DOHH2 (cell line): Measurements from ENCODE around the gene SCAMP1.

Experiments
- H3F3A ChIP-seq: fragments of 200-600 bp; sonication (generic), shearing (Covaris generic); 2 replicates; pipeline ENCODE4 v1.6.0; 2016; ENCODE audit warnings: antibody characterized with exemption, mild to moderate bottlenecking; ENCODE audit not compliant: control insufficient read depth, insufficient read depth
- H3K27ac ChIP-seq: fragments of 200-600 bp; sonication (generic); 2 replicates; pipeline ENCODE4 v1.5.1; 2014; ENCODE audit warnings: low read depth, mild to moderate bottlenecking, low read length, moderate library complexity
- H3K27me3 ChIP-seq: fragments of 200-600 bp; sonication (generic); 2 replicates; pipeline ENCODE4 v1.6.1; 2014; ENCODE audit warnings: mild to moderate bottlenecking, low read length, mixed read lengths; ENCODE audit not compliant: control insufficient read depth
- H3K36me3 ChIP-seq: fragments of 200-600 bp; sonication (generic); 2 replicates; pipeline ENCODE4 v1.6.1; 2014; ENCODE audit warnings: mild to moderate bottlenecking, low read length, moderate library complexity, mixed read lengths; ENCODE audit not compliant: control insufficient read depth
- H3K4me1 ChIP-seq: fragments of 200-600 bp; sonication (generic); 2 replicates; pipeline ENCODE4 v1.6.1; 2014; ENCODE audit warnings: mild to moderate bottlenecking, low read length, mixed read lengths; ENCODE audit not compliant: control insufficient read depth
- H3K4me2 ChIP-seq: fragments of 200-600 bp; sonication (generic); 2 replicates; pipeline ENCODE4 v1.6.0; 2014; ENCODE audit warnings: mild to moderate bottlenecking, low read length, moderate library complexity
- H3K4me3 ChIP-seq: fragments of 200-600 bp; sonication (generic); 2 replicates; pipeline ENCODE4 v1.5.1; 2014; ENCODE audit warnings: mild to moderate bottlenecking, low read length, mixed read lengths
- H3K79me2 ChIP-seq: fragments of 200-600 bp; sonication (generic); 2 replicates; pipeline ENCODE4 v1.6.1; 2014; ENCODE audit warnings: mild to moderate bottlenecking, low read length, mixed read lengths; ENCODE audit not compliant: control insufficient read depth
- H3K9me2 ChIP-seq: fragments of 200-600 bp; sonication (generic); replicated peaks from 2 replicates; pipeline ENCODE4 v1.6.1; 2014; ENCODE audit warnings: mild to moderate bottlenecking, low read length, mixed read lengths; ENCODE audit not compliant: control insufficient read depth
- H3K9me3 ChIP-seq: fragments of 200-600 bp; sonication (generic); 2 replicates; pipeline ENCODE4 v1.6.1; 2014; ENCODE audit warnings: antibody characterized with exemption, low read length, mixed read lengths; ENCODE audit not compliant: control insufficient read depth, insufficient read depth
- H4K20me1 ChIP-seq: fragments of 200-600 bp; sonication (generic); 2 replicates; pipeline ENCODE4 v1.6.0; 2014; ENCODE audit warnings: low read depth, mild to moderate bottlenecking, antibody characterized with exemption, low read length, moderate library complexity; ENCODE audit not compliant: control insufficient read depth, insufficient read depth
- CTCF ChIP-seq: fragments of 200-600 bp; sonication (generic); IDR thresholded peaks from one replicate; pipeline ENCODE4 v1.5.1; 2014; ENCODE audit warnings: antibody characterized with exemption, mild to moderate bottlenecking, low read depth, low read length; ENCODE audit not compliant: poor library complexity, severe bottlenecking
- EZH2phosphoT487 ChIP-seq: fragments of 200-600 bp; sonication (generic); IDR thresholded peaks from 2 replicates; pipeline ENCODE4 v1.6.1; 2017; ENCODE audit warnings: borderline replicate concordance, mild to moderate bottlenecking, antibody characterized with exemption, low read length, moderate library complexity, mixed read lengths

The SCAMP1 gene

GRCh38 chr5:78397831-78398230 lies 37.4 kb downstream of the SCAMP1 start:
- Histone ChIP-seq H3K4me3 (no peak overlapping the region), H3K4me1 (no peaks in the 10 kb centered on the region), H3K9me2 (no peaks in the 10 kb centered on the region), H3K9me3 (no peaks in the 10 kb centered on the region), H4K20me1 (no peaks in the 10 kb centered on the region), H3K79me2 (peaks cover 70% of the 10 kb centered on the region), H3K27me3 (no peaks in the 10 kb centered on the region), H3F3A (no peaks in the 10 kb centered on the region), H3K36me3 (peaks cover 26% of the 10 kb centered on the region), H3K27ac (no peak overlapping the region), H3K4me2 (no peak overlapping the region)
- TF ChIP-seq EZH2phosphoT487 (no peak), CTCF (no peak)

- Histone ChIP-seq H3K36me3 (peaks cover 26% of the 10 kb centered on the region), H3K27me3 (no peaks in the 10 kb centered on the region), H3K79me2 (peaks cover 75% of the 10 kb centered on the region), H3K4me3 (no peak overlapping the region), H3K4me1 (no peaks in the 10 kb centered on the region), H3K4me2 (no peak overlapping the region), H4K20me1 (no peaks in the 10 kb centered on the region), H3K9me2 (no peaks in the 10 kb centered on the region), H3K9me3 (no peaks in the 10 kb centered on the region), H3F3A (no peaks in the 10 kb centered on the region), H3K27ac (no peak overlapping the region)
- TF ChIP-seq EZH2phosphoT487 (no peak), CTCF (no peak)
Measured at GRCh38 chr5:78399116-78399515, 38.7 kb downstream of the SCAMP1 start.

GRCh38 chr5:78404682-78405293 lies 44.4 kb downstream of the SCAMP1 start:
- Histone ChIP-seq H3K4me2 (no peak overlapping the region), H3K4me3 (no peak overlapping the region), H3K27me3 (no peaks in the 10 kb centered on the region), H3K4me1 (no peaks in the 10 kb centered on the region), H3K36me3 (peaks cover 6% of the 10 kb centered on the region), H3K9me2 (no peaks in the 10 kb centered on the region), H3K79me2 (peaks cover 77% of the 10 kb centered on the region), H4K20me1 (no peaks in the 10 kb centered on the region), H3F3A (no peaks in the 10 kb centered on the region; the same call in 1 of the 2 replicates), H3K27ac (no peak overlapping the region), H3K9me3 (no peaks in the 10 kb centered on the region)
- TF ChIP-seq CTCF (no peak), EZH2phosphoT487 (no peak)
